Suppressor macrophage (primary cell): Measurements from ENCODE around the gene TMTC4.
A peak's percentile ranks its signal among the peaks of the same experiment; 100 is the strongest.
"Not testable (repeated sequence)": the region's sequence is repeated elsewhere in the genome, so short reads cannot be mapped to it uniquely, and the experiment has no call there.

Experiments
- DNase-seq, 4 experiments: peaks; one replicate each; pipeline ENCODE4 v3.0.0-alpha.2; 2020 to 2022

Gene TMTC4

DNA sequence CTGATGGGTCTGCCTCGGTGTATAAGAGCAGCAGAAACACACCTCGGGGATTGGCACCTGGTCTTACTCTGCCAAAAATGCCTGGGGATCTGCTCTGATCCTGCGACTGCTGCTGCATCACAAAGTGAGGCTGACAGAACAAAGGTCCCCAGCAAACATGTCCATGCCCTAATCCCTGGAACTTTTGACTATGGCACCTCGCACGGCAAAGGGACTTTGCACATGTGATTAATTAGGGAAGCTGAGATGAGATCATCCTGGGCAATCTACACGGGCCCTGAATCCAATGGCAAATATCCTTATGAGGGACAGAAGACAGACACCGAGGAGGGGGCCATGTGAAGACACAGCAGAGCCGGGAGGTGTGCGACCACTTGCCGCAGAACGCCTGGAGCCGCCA, 94.5 kb downstream of the TMTC4 start:
- no peak for DNase-seq

DNA sequence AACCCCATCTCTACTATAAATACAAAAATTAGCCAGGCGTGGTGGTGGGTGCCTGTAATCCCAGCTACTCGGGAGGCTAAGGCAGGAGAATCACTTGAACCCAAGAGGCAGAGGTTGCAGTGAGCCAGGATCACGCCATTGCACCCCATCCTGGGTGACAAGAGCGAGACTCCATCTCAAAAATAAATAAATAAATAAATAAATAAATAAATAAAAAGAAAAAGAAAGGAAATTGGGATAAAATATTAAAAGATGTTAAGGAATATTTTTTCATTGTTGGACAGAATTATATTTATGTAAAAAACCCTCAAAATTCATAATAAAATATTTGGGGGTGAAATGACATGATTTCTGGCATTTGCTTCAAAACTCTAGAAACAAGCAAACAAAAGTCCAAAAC, 97.4 kb downstream of the TMTC4 start:
- not testable (repeated sequence) for DNase-seq

DNA sequence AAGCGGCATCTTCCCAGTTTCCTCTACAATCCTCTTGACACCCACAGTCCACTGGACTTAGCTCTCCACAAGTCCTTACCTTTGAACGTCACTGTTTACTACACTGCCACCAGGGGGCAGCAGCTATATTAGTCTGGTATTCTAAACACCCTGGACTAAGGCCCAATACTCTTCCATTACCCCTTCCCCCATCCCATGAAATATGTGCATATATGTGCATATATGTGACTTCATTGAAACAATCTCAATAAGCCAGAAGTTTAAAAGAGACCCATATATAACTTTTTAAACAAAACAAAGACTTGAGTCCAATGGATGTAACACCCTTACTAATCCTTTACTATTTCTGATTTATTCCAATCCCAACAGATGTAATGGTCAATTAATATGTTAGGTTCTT, 101.5 kb downstream of the TMTC4 start:
- DNase-seq, result peak; percentile 86 to 91 (median 88)

DNA sequence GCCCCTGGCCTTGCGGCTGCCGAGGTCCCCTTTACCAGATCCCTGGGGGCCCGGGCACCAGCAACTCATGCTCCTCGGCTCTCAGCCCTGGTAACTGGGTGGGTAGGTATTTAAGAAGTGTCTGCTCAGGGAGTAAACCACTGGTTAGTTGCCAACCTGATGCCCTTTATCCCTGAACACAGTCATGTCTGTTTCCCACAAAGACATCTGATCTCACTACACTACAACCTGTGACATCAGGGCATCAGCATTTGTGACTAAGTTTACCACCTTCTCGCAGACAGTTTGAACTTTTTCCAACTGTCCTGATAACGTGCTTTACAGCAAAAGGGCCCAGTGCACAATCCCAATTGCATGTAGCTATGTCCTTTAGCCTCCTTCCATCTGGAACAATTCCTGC, 108.1 kb downstream of the TMTC4 start:
- no peak for DNase-seq

DNA sequence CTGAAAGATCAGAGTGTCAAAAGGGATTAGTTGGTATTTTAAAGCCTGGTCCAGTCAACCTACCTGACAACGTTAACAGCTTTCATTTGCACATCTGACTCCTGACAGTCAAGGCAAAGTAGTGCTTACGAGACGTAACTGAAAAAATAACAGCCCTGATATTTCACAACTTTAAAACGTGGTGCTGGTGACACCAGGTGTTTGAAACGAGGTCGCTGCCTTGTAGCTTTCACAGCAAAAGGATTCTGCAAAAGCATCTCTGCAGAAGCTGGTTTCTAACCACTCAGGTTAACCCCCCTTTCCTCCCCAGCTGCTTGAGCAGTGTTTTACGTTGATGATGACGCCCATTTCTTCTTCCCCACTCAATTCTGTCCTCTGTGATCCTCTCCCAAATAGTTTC, 109.3 kb downstream of the TMTC4 start:
- DNase-seq, result no peak

DNA sequence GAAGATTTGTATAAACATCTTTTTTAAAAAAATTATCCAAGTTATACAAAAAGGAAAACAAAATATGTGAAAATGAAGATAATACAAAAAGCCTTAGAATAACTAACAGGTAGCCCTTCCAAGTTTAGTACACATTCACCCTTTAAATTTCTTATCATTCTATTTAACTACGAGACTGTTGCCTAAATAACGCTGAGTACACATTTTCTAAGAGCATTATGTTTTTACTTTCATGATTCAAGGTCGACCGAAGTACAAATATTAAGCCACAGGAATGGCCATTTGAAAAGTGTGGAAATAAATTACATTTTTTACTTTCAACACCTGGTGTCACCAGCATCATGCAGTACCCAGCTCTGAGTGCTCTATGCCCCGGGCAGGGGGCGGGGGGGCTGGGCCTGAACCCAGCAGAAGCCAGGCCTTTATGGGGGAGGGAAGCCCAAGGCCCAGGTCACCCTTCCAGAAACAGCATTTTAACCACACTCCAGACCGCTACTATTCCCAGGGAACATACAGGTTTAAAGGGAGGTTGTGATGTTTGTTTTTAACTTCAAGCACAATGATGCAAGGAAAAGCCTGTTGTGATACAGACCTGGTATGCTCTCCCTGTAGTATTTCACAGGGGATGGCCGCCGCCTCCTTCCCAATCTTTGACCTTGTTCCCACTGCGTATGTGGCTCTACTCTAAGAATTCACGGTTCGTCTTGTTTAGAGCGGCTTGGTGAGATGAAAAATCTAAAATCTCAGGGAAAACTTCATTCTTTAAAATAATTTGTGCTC, 110.0 kb downstream of the TMTC4 start:
- DNase-seq, result no peak

DNA sequence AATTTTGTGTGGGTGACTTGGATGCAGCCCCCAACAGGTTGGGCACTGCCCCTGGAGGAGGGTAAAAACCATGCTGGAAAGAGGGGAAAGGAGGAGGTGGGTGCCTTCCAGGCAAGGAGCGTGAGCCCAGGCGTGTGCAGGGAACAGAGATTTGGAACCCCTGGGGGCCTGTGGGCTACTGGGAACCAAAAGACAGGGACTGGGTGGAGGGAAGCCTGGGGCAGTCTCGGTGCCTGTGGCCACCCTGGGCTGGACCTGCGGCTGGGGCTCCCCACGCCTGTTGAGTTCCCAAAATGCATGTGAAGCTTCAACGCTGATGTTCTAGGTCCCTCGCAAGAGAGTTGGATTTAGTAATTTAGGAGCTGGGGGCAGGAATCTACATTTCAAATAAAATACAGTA, 110.8 kb downstream of the TMTC4 start:
- DNase-seq, result no peak

DNA sequence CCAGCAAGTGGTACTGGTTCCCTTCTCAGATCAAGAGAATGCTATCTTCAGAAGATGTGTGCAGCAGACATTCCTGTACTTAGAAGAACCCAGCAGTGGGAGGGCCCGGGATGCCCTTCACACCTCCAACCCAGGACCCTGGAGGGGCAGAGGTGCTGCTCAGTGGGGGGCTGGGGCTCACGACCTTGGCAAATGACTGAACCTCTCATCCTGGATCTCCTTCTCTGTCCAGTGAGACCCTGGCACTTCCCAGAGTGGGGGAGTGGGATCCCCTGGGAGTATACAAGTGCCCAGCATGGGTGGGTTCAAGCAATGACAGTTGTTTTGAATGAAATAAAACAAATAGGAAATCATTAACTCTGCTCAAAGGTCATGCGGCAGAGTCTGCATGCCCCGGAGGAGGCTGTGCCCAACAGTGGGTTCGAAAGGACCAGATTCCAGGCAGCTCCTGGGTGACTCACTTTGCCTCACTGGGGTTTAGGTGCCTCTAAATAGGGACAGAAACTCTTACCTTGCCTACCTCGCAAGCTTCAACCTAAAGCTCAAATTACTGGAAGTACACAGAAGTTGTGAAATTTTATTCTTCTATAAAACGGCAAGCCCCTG, 112.9 kb downstream of the TMTC4 start:
- DNase-seq, result no peak

DNA sequence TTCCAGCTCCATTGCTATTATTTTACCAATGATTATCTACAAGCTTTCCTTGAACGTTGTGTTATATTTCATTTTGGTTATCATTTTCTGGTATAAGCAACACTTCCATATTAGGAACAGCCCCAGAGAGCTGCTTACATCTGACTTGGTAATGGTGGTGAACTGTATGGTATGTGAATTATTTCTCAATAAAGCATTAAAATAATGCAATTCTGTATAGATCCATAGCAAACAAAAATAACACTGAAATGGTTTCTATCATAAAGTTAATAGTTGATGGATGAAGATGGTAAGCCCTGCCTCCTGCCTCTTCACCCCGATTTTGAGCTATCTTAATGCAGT, 113.5 kb downstream of the TMTC4 start:
- DNase-seq, result no peak

DNA sequence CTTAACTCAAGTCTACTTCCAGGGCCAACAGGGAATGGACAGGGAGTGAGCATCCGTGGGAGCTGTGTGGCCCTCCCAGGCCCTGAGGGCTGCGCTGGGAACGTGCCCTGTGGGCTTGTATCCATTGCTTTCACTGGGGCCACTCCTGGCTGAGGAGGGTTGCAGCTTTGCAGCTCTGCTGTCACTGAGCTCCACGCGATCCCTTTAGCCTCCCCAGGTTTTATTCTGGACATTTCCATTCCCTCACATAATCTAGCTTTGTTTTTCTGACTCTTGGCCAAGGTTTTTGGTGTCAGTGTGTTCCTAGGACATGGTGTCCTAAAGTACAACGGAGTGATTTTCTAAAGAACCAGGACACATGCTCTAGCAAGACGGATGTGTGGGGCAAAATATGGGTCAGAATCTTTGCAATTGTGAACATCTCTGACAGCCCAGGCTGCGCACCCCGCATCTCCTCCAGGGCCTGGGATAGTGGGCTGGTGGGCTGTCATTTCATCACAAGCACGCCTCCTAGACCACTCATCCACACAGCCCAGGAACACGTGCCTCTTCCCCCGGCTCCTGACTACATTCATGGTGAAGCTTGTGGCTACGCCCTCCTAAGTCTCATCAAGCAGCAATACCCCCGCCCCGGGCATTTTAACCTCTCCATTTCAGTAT, 114.0 kb downstream of the TMTC4 start:
- no peak for DNase-seq

DNA sequence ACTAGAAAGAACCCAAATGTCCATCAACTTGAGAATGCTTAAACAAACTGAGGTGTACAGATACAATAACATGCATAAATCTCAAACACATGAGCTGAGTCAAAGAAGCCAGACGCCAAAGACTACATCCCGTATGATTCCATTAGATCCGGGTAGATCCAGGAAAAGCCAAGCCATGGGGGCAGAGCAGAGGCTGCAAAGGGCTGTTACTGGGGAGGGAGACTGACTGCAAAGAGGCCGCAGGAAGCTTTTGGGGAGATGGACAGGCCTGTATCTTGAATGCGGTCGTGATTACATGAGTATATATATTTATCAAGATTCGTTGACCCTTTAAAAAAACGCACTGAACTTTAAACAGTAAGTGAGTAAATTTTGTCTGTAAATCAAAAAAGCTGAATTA, 114.7 kb downstream of the TMTC4 start:
- DNase-seq, result no peak
